Small intestine (tissue), 7 donors: ENCODE measurements around the gene ALPP. TPM values are rescaled to one million over a fixed set of nuclear protein-coding genes. Genes with fewer than 3 reads are reported as not detected.
A peak's percentile ranks its signal among the peaks of the same experiment; 100 is the strongest.

Source experiments
- DNase-seq, 2 donors: peaks; one replicate each; pipeline versions ENCODE4 v3.0.0 to v3.0.0-alpha.2; 2013
- FAIRE-seq: peaks from 2 replicates; lab custom pipeline; 2012; peaks lifted over from hg19 to GRCh38; lab: Jason Lieb, UNC
- H3K27ac ChIP-seq, 3 donors: one replicate each; pipeline ENCODE4 v1.5.1; 2013; ENCODE audit warnings: low read length in 2 of 3, mild to moderate bottlenecking in 2 of 3, control low read depth in 1 of 3, inconsistent platforms in 1 of 3, low read depth in 1 of 3, moderate library complexity in 1 of 3
- H3K27me3 ChIP-seq, 3 donors: one replicate each; pipeline ENCODE4 v1.6.1; 2013; ENCODE audit warnings: low read length in 3 of 3, inconsistent platforms in 1 of 3; ENCODE audit not compliant: control insufficient read depth in 3 of 3, insufficient read depth in 3 of 3
- H3K36me3 ChIP-seq, 3 donors: one replicate each; pipeline ENCODE4 v1.6.1; 2013; ENCODE audit warnings: low read length in 3 of 3, inconsistent platforms in 1 of 3, low read depth in 1 of 3, mild to moderate bottlenecking in 1 of 3, moderate library complexity in 1 of 3; ENCODE audit not compliant: control insufficient read depth in 3 of 3, insufficient read depth in 2 of 3
- H3K4me1 ChIP-seq, 3 donors: one replicate each; pipeline ENCODE4 v1.6.1; 2013; ENCODE audit warnings: low read length in 2 of 3, inconsistent platforms in 1 of 3, low read depth in 1 of 3, mild to moderate bottlenecking in 1 of 3, moderate library complexity in 1 of 3; ENCODE audit not compliant: control insufficient read depth in 3 of 3, insufficient read depth in 2 of 3
- H3K4me3 ChIP-seq, 3 donors: one replicate each; pipeline ENCODE4 v1.5.1; 2013; ENCODE audit warnings: low read length in 3 of 3, control low read depth in 1 of 3, inconsistent platforms in 1 of 3, low read depth in 1 of 3, mild to moderate bottlenecking in 1 of 3, moderate library complexity in 1 of 3
- H3K9me3 ChIP-seq, 2 donors: one replicate each; pipeline ENCODE4 v1.6.1; 2013; ENCODE audit warnings: low read depth in 1 of 2, low read length in 1 of 2; ENCODE audit not compliant: control insufficient read depth in 2 of 2, insufficient read depth in 1 of 2
- WGBS, 3 donors: extraction: QIAGEN DNeasy Blood & Tissue Kit; methylation state at CpG; one replicate each; pipeline ENCODE4 v1.1.7; 2013; 5-methylcytosine and 5-hydroxymethylcytosine counted together
- polyA plus RNA-seq, 4 donors: library from polyadenylated mRNA; stranded (reverse) in 3 of 4; unstranded in 1 of 4; fragments of 200-250 nt in 3 of 4; fragments of 120-200 nt in 1 of 4; gene quantifications; one replicate each; pipeline versions ENCODE4 v1.2.1 to v1.2.3, GENCODE V29; 2013
- donor health status: healthy with polysubstance abuse.
- donor health status: control.
- donor health status: control.
- donor health status: Bipolar disorder and iron deficiency.
- donor health status: healthy.

Gene ALPP
- polyA plus RNA-seq, 4 donors: 0.01 TPM; not detected in 3

DNA sequence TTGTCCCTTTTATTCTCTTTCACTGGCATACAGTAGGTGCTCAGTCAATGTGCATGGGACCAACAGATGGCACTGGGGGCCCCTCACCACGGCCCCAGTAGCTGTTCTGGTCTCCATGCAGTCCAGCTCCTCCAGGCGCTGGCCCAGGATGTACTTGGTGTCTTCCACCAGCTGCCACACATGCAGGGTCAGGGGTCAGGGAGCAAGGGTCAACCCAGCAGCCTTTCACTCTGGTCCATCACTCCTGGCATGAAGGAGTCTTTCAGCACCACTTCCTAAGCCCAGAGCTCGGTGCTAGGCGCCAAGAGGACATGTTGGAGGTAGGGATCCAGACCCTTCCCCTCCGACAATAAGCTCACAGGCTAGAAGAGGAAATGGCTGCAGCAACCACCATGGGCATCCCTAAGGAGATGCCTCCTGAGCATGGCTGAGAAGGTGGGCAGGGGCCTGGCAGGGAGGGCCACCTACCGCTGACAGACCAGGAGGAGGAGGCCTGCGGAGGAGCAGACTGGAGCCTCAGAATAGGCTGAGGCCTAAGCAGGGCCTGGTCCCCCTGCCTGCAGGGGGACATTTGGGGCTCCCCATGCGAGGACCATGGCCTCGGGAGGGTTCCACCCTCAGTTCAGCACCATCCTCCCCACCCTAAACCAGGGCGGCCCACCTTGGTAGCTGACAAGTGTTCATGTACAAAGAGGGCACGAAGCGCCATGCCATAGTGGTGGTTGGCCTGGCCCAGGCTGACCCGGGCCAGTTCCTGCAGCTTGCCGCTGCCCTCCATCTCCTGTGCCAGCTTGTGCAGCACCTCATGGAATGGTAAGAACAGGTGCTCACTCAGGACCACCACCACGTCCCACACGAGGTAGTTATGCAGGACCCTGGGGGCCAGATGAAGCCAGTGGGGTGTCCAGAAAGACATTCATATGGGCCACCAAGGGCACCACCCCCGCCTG is 38.2 kb downstream of the ALPP start:
- FAIRE-seq (no peak), DNase-seq (no peak)
- Histone ChIP-seq H3K36me3 (no peaks in the 10 kb centered on the region), H3K27me3 (peaks cover 19 to 67% (median 33%) of the 10 kb centered on the region in 3 donors), H3K4me3 (no peak overlapping the region), H3K27ac (no peak overlapping the region), H3K9me3 (peaks cover 0 to 8% of the 10 kb centered on the region in 2 donors), H3K4me1 (peaks cover 0 to 12% (median 0%) of the 10 kb centered on the region in 3 donors)
- 89 to 91% (median 90%) methylated on average over 17 of the region's 17 CpGs for WGBS, 3 donors

DNA sequence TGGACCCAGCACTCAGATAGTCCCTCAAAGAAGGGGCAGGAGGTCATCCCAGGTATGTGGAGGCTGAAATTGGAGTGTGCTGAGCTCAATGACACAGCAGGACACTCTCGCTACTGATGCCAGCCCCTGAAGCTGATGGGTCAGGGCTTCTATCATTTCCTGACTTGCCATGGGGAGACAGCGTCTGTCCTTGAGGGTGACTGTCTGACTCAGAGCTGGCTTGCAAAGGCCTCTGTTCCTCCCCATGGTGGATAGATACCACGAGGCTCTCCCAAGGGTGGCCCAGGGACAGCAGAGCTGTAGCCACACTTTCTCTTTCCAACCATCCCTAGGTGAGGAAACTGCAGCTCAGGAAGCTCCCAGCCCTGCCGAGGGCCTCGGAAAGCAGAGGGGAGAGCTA is 38.9 kb downstream of the ALPP start:
- no peak overlapping the region for H3K4me3 ChIP-seq
- WGBS, 3 donors: 58 to 89% (median 78%) methylated on average over 5 of the region's 5 CpGs
- peaks cover 0 to 14% of the 10 kb centered on the region in 2 donors for H3K9me3 ChIP-seq
- FAIRE-seq: no peak
- DNase-seq: no peak
- H3K36me3 ChIP-seq: no peaks in the 10 kb centered on the region
- H3K4me1 ChIP-seq: peaks cover 0 to 12% (median 0%) of the 10 kb centered on the region in 3 donors
- H3K27ac ChIP-seq: no peak overlapping the region
- peaks cover 19 to 72% (median 38%) of the 10 kb centered on the region in 3 donors for H3K27me3 ChIP-seq

DNA sequence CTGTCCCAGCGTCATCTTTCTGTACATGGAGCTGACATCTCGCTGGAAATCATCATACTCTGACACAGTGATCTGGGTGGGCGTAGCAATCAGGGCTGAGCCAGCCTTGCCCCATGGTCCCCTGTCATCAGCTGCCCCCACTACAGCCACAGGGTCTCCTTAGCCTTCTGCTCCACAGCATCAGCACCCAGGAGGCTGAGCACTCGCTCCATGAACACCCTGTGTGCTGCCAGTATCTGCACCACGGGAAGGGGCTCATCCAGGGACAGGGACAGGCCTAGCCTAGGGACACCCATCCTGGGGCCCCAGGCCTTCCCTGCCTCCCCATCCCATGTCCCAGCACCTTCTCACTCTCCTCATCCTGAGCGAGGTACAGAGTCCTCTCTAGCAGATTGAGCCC is 39.5 kb downstream of the ALPP start:
- no peak for DNase-seq

DNA sequence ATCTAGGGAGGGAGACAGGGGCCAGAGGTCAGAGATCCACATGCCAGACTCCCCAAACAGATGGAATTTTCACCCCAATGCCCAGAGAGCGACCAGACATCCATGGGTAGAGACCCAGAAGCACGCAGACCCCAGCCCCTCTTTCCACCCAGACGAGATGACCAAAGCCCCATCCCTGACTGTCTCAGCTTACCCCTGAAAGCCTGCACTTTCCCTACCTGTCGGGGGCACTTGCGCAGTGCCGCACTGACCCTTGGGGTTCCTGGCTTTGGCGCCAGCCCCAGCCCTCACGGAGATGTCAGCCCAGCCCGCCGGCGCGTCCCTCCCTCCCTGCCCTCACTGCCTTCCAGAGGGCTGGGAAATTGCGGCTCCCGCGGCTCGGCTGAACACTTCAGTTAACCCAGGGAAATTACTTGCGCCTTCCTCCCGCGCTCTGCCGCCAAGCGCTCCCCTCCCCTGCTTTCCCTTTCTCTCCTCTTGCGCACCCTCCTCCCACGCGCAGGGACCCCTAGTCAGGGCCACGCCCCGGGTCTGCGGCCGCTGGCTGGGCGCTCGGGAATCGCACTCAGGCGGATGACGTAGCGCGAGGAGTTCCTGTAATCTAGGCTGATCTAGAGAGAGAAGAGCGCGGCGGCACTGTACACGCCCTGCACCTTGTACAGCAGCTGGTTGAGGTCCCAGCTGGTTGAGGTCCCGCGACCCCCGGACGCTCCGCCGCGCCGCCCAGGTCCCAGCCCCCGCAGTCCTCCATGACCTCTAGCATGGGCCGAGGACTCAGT is 40.1 kb downstream of the ALPP start:
- peaks cover 19 to 73% (median 38%) of the 10 kb centered on the region in 3 donors for H3K27me3 ChIP-seq
- no peak for FAIRE-seq
- no peak overlapping the region for H3K4me3 ChIP-seq

More for the DNA sequence above, 39.5 kb downstream of the ALPP start:
- Histone ChIP-seq H3K9me3 (peaks cover 0 to 18% of the 10 kb centered on the region in 2 donors), H3K27me3 (peaks cover 19 to 73% (median 38%) of the 10 kb centered on the region in 3 donors), H3K27ac (no peak overlapping the region), H3K4me3 (no peak overlapping the region), H3K36me3 (no peaks in the 10 kb centered on the region), H3K4me1 (peaks cover 0 to 12% (median 0%) of the 10 kb centered on the region in 3 donors)
- WGBS, 3 donors: 57 to 72% (median 60%) methylated on average over 6 of the region's 6 CpGs
- no peak for FAIRE-seq

DNA sequence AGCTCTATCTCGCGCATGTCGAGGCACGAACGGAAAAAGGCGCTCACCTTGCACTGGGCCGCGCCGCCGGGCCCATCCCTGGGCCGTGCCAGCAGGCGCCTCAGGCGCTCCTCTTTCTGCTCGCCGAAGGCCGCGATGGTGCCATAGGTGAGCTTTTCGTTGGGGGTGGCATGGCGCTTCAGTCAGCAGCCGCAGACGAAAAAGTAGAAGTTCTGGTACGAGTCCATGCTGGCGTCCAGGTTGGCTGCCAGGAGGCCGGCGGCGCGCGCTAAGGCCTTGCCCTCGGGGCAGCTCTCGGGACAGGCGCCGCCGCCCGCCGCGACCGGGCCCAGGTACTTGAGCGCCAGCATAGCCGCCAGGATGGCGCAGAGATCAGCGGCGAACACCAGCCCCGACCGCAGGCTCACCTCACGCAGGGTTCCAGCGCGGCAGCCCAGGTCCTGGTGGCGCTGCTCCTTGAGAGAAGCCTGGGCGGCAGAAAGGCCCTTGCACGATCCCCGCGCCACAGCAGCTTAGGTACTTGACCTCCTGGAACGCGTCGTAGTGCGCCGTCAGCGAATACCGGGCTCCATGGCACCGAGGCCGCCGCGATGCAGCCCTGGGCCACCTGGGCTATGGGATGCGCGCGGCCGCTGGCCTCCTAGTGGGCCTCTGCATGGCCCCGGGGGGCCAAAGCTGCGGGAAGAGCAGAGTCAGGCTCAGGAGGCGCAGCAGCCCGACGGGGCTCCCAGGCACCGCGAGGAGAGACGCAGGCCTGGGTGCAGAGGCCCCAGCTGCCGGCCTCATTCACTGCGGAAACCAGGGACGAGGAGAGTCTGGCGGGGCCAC is 40.9 kb downstream of the ALPP start:
- Histone ChIP-seq H3K9me3 (peaks cover 0 to 22% of the 10 kb centered on the region in 2 donors), H3K4me1 (peaks cover 0 to 12% (median 0%) of the 10 kb centered on the region in 3 donors), H3K4me3 (no peak overlapping the region), H3K27ac (no peak overlapping the region), H3K27me3 (peaks cover 19 to 80% (median 38%) of the 10 kb centered on the region in 3 donors), H3K36me3 (no peaks in the 10 kb centered on the region)
- DNase-seq (peak in 1 of 2 donors; percentile 30), FAIRE-seq (no peak)
- WGBS, 3 donors: 5 to 8% (median 6%) methylated on average over 79 of the region's 79 CpGs

More for the DNA sequence above, 40.1 kb downstream of the ALPP start:
- H3K36me3 ChIP-seq: no peaks in the 10 kb centered on the region
- H3K4me1 ChIP-seq: peaks cover 0 to 12% (median 0%) of the 10 kb centered on the region in 3 donors
- peaks cover 0 to 18% of the 10 kb centered on the region in 2 donors for H3K9me3 ChIP-seq
- WGBS, 3 donors: 2 to 3% (median 3%) methylated on average over 38 to 49 of the region's 49 CpGs
- peak; percentile 35 to 55 for DNase-seq
- no peak overlapping the region for H3K27ac ChIP-seq

DNA sequence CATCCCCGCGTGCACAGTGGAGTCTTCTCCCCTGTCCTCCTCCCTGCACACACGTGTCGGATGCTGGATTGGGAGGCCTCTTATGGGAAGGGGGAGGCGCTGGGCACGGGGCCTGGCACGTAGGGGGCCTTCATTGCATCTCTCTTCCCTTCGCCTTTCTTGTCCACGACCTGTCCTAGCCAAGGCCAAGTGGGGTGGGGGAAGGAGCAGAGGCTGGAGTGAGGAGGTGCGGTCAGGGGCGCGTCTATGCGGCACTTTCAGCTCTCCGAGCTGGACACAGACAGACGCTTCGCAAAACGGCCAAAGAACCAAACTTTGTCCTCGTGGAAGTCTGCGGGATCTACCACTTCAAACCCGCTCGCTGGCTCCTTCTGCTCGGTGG is 41.5 kb downstream of the ALPP start:
- 5 to 12% (median 5%) methylated on average over 18 to 22 of the region's 22 CpGs for WGBS, 3 donors
- H3K27ac ChIP-seq: no peak overlapping the region
- peaks cover 19 to 80% (median 41%) of the 10 kb centered on the region in 3 donors for H3K27me3 ChIP-seq

DNA sequence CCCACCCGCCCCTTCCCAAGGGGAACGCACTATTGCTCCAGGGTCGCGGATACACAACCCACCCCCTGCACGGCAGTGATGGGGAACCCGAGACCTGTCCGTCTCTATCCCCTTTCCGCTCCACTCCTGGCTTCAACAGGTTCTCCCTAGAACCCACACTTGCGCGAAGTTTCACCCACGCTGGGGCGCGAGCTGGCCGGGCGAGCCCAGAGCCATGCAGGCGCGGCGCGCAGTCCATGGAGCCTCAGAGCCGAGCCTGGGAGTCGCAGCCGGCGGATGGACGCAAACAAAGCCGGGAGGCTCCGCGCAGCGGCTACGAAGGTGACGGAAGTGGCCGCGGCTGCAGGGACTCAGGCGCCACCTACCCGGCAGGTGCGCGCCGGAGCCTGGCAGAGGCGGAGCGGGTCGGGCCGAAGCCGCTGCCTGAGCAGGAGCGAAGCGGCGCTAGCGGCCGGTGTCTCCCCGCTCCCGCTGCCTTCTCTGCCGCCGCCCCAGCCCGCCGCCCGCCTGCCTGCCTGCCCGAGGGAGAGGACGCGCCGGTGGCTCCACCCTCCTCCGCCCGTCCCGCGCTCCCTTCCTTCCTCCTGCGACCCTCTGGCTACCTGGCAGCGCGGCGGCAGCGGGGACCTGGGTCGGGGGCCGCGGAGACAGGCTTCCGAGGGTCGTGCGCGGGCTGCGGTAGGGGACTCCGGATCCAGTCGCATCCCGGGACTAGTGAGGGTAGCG is 42.1 kb downstream of the ALPP start:
- H3K27ac ChIP-seq: no peak overlapping the region
- peaks cover 0 to 22% of the 10 kb centered on the region in 2 donors for H3K9me3 ChIP-seq
- DNase-seq (peak; percentile 63 to 66), FAIRE-seq (no peak)
- peaks cover 0 to 12% (median 0%) of the 10 kb centered on the region in 3 donors for H3K4me1 ChIP-seq
- peak overlapping the region in 1 of 3 donors; percentile 32 for H3K4me3 ChIP-seq
- H3K36me3 ChIP-seq: no peaks in the 10 kb centered on the region
- WGBS, 3 donors: 2 to 3% (median 2%) methylated on average over 40 to 79 of the region's 79 CpGs
- peaks cover 19 to 77% (median 41%) of the 10 kb centered on the region in 3 donors for H3K27me3 ChIP-seq

More for the DNA sequence above, 41.5 kb downstream of the ALPP start:
- Histone ChIP-seq H3K9me3 (peaks cover 0 to 22% of the 10 kb centered on the region in 2 donors), H3K4me3 (no peak overlapping the region), H3K4me1 (peaks cover 0 to 12% (median 0%) of the 10 kb centered on the region in 3 donors), H3K36me3 (no peaks in the 10 kb centered on the region)
- FAIRE-seq: no peak
- no peak for DNase-seq
